ENCODE data around the gene ENGASE. TPM values are rescaled to one million over a fixed set of nuclear protein-coding genes. Genes with fewer than 3 reads are reported as not detected.
"Not testable (repeated sequence)": the region's sequence is repeated elsewhere in the genome, so short reads cannot be mapped to it uniquely, and the experiment has no call there.

The ENGASE gene
- total RNA-seq, 4 donors from 2014 or later = 16.6 to 54.5 (median 26.3) TPM

- H3K4me3 ChIP-seq (ENCODE audit: low read depth, poor library complexity, severe bottlenecking) = no peak overlapping the region
- DNase-seq (ENCODE audit: low spot score in 2 of 2) = peak in 1 of 2 donors; percentile 86
- no peak for TF ChIP-seq POLR2A (IDR thresholded peaks at IDR 0.05)
- TF ChIP-seq, protein P1, sequence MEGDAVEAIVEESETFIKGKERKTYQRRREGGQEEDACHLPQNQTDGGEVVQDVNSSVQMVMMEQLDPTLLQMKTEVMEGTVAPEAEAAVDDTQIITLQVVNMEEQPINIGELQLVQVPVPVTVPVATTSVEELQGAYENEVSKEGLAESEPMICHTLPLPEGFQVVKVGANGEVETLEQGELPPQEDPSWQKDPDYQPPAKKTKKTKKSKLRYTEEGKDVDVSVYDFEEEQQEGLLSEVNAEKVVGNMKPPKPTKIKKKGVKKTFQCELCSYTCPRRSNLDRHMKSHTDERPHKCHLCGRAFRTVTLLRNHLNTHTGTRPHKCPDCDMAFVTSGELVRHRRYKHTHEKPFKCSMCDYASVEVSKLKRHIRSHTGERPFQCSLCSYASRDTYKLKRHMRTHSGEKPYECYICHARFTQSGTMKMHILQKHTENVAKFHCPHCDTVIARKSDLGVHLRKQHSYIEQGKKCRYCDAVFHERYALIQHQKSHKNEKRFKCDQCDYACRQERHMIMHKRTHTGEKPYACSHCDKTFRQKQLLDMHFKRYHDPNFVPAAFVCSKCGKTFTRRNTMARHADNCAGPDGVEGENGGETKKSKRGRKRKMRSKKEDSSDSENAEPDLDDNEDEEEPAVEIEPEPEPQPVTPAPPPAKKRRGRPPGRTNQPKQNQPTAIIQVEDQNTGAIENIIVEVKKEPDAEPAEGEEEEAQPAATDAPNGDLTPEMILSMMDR (IDR thresholded peaks at IDR 0.05) = no peak
- WGBS, 2 donors = 22 to 24% methylated on average over 13 to 16 of the region's 16 CpGs
- intact Hi-C loops (cut with DNase I; ENCODE audit: low total_unique reads) = no loop called here
Observed at GRCh38 chr17:79027925-79028491, 46.6 kb upstream of the ENGASE start.

DNA sequence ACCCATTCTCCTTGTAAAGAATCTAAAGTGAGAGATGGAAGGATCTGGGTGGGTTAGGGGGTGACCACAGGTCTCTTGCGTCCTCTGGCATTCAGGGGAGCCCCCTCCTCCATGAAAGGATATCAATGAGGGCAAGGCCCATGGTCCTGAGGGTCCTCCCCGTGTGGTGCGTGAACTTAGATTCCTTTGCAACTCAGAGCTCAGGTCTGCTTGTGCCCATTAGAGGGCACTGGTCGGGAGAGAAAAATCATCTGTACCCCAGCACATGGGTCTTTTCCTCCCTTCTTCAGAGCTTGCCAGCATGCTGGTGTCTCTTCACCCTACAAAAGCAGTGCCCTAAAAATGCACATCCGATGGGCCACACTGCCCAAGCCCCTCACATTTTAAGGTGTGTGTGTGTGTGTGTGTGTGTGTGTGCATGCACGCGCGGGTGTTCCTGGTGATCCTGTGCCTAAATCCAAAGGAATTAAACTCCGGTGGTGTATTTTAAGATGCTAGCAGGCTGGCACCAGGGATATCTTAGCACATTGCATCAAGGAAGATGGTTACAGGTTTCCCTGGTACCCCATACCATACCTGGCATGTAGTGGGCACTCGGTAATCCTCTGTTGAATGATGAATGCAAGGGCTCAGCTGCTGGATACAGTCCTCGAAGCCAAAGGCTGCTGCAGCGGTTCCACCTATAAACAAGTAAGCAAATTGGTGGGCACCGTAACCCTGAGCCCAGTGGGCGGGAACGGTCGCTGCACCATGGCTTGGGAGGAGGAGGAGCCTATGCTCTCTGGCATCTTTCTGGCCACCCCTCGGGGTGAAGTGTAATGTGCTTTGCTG is 45.9 kb upstream of the ENGASE start:
- intact Hi-C loops (cut with DNase I; ENCODE audit: low total_unique reads) = no loop called here
- WGBS, 2 donors = 57 to 71% methylated on average over 17 of the region's 17 CpGs
- H3K4me3 ChIP-seq (ENCODE audit: low read depth, poor library complexity, severe bottlenecking) = no peak overlapping the region
- peak in 1 of 2 donors; percentile 83 for DNase-seq (ENCODE audit: low spot score in 2 of 2)
- TF ChIP-seq POLR2A (IDR thresholded peaks at IDR 0.05) = no peak
- TF ChIP-seq, protein P1 (IDR thresholded peaks at IDR 0.05) = no peak

- 74 to 88% methylated on average over 14 to 16 of the region's 16 CpGs for WGBS, 2 donors
- no peak for TF ChIP-seq POLR2A (IDR thresholded peaks at IDR 0.05)
- TF ChIP-seq, protein P1 (IDR thresholded peaks at IDR 0.05) = no peak
- peak in 1 of 2 donors; percentile 80 for DNase-seq (ENCODE audit: low spot score in 2 of 2)
- no peak overlapping the region for H3K4me3 ChIP-seq (ENCODE audit: low read depth, poor library complexity, severe bottlenecking)
- intact Hi-C loops (cut with DNase I; ENCODE audit: low total_unique reads) = no loop called here
Observed at GRCh38 chr17:79029327-79030009, 45.2 kb upstream of the ENGASE start.

DNA sequence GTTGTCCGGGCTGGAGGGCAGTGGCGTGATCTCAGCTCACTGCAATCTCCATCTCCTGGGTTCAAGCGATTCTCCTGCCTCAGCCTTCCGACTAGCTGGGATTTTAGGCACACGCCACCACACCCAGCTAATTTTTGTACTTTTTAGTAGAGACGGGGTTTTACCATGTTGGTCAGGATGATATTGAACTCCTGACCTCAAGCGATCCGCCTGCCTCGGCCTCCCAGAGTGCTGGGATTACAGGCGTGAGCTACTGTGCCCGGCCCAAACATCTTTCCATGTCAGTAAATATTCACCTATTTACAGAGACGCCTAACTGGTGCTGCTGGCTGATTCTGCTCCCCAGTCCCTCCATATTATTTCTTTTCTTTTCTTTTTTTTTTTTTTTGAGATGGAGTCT is 44.0 kb upstream of the ENGASE start:
- H3K4me3 ChIP-seq (ENCODE audit: low read depth, poor library complexity, severe bottlenecking); intact Hi-C loops (cut with DNase I; ENCODE audit: low total_unique reads): not testable (repeated sequence)
- 86 to 94% methylated on average over 12 of the region's 12 CpGs for WGBS, 2 donors
- DNase-seq (ENCODE audit: low spot score in 2 of 2) = peak in 1 of 2 donors; percentile 68

DNA sequence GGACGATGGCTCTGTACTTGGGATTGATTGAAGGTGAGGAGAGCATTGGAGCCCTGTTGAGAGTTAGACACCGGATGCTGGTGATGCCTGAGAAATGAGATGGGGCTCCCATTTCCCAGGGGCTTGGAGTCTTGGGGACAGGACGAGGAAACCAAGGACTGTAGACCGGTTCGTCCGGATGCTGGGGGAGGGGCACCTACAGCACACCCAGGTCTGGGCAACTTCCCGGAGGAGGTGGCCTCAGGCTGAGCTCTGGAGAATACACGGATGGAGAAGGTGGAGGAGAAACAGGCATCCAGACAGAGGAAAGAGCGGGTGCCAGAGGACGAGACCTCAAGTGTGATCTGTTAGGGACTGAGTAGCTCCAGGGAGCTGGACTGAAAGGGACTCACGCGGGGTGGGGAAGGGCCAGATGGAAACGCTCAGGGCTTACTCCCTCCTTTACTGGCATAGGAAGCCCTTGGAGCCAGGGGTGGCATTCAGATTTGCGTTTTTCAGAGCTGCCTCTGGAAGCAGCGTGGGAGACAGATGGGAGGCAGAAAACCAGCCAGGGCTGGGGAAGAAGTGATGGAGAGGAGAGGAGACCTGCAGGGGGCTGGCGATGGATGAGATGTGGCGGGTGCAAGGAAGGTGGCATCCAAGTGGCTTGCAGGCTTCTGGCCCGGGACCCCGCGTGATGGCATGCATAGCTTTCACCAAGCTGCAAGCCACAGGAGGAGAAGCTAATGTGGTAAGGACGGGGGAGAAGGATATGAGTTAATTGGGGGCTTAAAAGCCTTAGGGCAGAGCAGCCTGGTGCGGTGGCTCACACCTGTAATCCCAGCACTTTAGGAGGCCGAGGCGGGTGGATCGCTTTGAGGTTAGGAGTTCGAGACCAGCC is 42.4 kb upstream of the ENGASE start:
- intact Hi-C loops (cut with DNase I; ENCODE audit: low total_unique reads) = no loop called here
- DNase-seq (ENCODE audit: low spot score in 2 of 2) = peak in 1 of 2 donors; percentile 84
- H3K4me3 ChIP-seq (ENCODE audit: low read depth, poor library complexity, severe bottlenecking) = no peak overlapping the region
- WGBS, 2 donors = 51 to 63% methylated on average over 26 of the region's 26 CpGs
- TF ChIP-seq POLR2A (IDR thresholded peaks at IDR 0.05) = no peak
- TF ChIP-seq, protein P1 (IDR thresholded peaks at IDR 0.05) = no peak

Data from lower leg skin (tissue), 4 donors.